ENCODE measurements around the gene CHCHD1. TPM values are rescaled to one million over a fixed set of nuclear protein-coding genes. Genes with fewer than 3 reads are reported as not detected.
A peak's percentile ranks its signal among the peaks of the same experiment; 100 is the strongest.
"Not testable (repeated sequence)": the region's sequence is repeated elsewhere in the genome, so short reads cannot be mapped to it uniquely, and the experiment has no call there.

The CHCHD1 gene
- polyA plus RNA-seq, 3 donors = 47.2 to 52.5 (median 50.0) TPM

GRCh38 chr10:73785721-73786511, 4.1 kb downstream of the CHCHD1 start:
- DNase-seq (ENCODE audit: extremely low read depth in 1 of 11, low read depth in 9 of 11, low spot score in 4 of 11) = peak in 2 of 11 donors; percentile 33 to 35

- no peak for DNase-seq (ENCODE audit: extremely low read depth in 1 of 11, low read depth in 9 of 11, low spot score in 4 of 11)
Measured at GRCh38 chr10:73786512-73786885, 4.7 kb downstream of the CHCHD1 start.

GRCh38 chr10:73787031-73787800, 5.4 kb downstream of the CHCHD1 start:
- not testable (repeated sequence) for DNase-seq (ENCODE audit: extremely low read depth in 1 of 11, low read depth in 9 of 11, low spot score in 4 of 11)

GRCh38 chr10:73788864-73789658, 7.2 kb downstream of the CHCHD1 start:
- no peak for DNase-seq (ENCODE audit: extremely low read depth in 1 of 11, low read depth in 9 of 11, low spot score in 4 of 11)

- DNase-seq (ENCODE audit: extremely low read depth in 1 of 11, low read depth in 9 of 11, low spot score in 4 of 11) = no peak
Measured at GRCh38 chr10:73789659-73790055, 7.8 kb downstream of the CHCHD1 start.

- DNase-seq (ENCODE audit: extremely low read depth in 1 of 11, low read depth in 9 of 11, low spot score in 4 of 11) = no peak
Measured at GRCh38 chr10:73790886-73791625, 9.2 kb downstream of the CHCHD1 start.

- no peak for DNase-seq (ENCODE audit: extremely low read depth in 1 of 11, low read depth in 9 of 11, low spot score in 4 of 11)
Measured at GRCh38 chr10:73791871-73792400, 10.1 kb downstream of the CHCHD1 start.

- no peak for DNase-seq (ENCODE audit: extremely low read depth in 1 of 11, low read depth in 9 of 11, low spot score in 4 of 11)
Measured at GRCh38 chr10:73793456-73793855, 11.6 kb downstream of the CHCHD1 start.

GRCh38 chr10:73795491-73795890, 13.6 kb downstream of the CHCHD1 start:
- not testable (repeated sequence) for DNase-seq (ENCODE audit: extremely low read depth in 1 of 11, low read depth in 9 of 11, low spot score in 4 of 11)

- DNase-seq (ENCODE audit: extremely low read depth in 1 of 11, low read depth in 9 of 11, low spot score in 4 of 11) = not testable (repeated sequence)
Measured at GRCh38 chr10:73796035-73796434, 14.2 kb downstream of the CHCHD1 start.

- DNase-seq (ENCODE audit: extremely low read depth in 1 of 11, low read depth in 9 of 11, low spot score in 4 of 11) = no peak
Measured at GRCh38 chr10:73796766-73797165, 14.9 kb downstream of the CHCHD1 start.

GRCh38 chr10:73797324-73798025, 15.6 kb downstream of the CHCHD1 start:
- DNase-seq (ENCODE audit: extremely low read depth in 1 of 11, low read depth in 9 of 11, low spot score in 4 of 11) = no peak

- DNase-seq (ENCODE audit: extremely low read depth in 1 of 11, low read depth in 9 of 11, low spot score in 4 of 11) = no peak
Measured at GRCh38 chr10:73798087-73798486, 16.2 kb downstream of the CHCHD1 start.

GRCh38 chr10:73798927-73799560, 17.2 kb downstream of the CHCHD1 start:
- no peak for DNase-seq (ENCODE audit: extremely low read depth in 1 of 11, low read depth in 9 of 11, low spot score in 4 of 11)

- no peak for DNase-seq (ENCODE audit: extremely low read depth in 1 of 11, low read depth in 9 of 11, low spot score in 4 of 11)
Measured at GRCh38 chr10:73799899-73800559, 18.2 kb downstream of the CHCHD1 start.

- no peak for DNase-seq (ENCODE audit: extremely low read depth in 1 of 11, low read depth in 9 of 11, low spot score in 4 of 11)
Measured at GRCh38 chr10:73800560-73801252, 18.9 kb downstream of the CHCHD1 start.

- DNase-seq (ENCODE audit: extremely low read depth in 1 of 11, low read depth in 9 of 11, low spot score in 4 of 11) = no peak
Measured at GRCh38 chr10:73801253-73801590, 19.4 kb downstream of the CHCHD1 start.
